Mesothelial cell of epicardium (in vitro differentiated cells): Measurements from ENCODE around the gene ENTR1. TPM values are rescaled to one million over a fixed set of nuclear protein-coding genes. Genes with fewer than 3 reads are reported as not detected.

Experiments
- DNase-seq, 2 experiments: peaks; one replicate each; pipeline ENCODE4 v3.0.0; 2021; ENCODE audit warnings: low spot score in 2 of 2; ENCODE audit not compliant: unreplicated experiment in 2 of 2
- H3K27ac Mint-ChIP-seq: 2 replicates; pipeline ENCODE4 v1.8.0; 2021; ENCODE audit warnings: mixed read lengths
- H3K27me3 Mint-ChIP-seq: 2 replicates; pipeline ENCODE4 v1.8.0; 2021; ENCODE audit warnings: low read depth, mixed read lengths
- H3K36me3 Mint-ChIP-seq: 2 replicates; pipeline ENCODE4 v1.8.0; 2021; ENCODE audit warnings: mixed read lengths
- H3K4me1 Mint-ChIP-seq: 2 replicates; pipeline ENCODE4 v1.8.0; 2021; ENCODE audit warnings: mixed read lengths
- H3K4me3 Mint-ChIP-seq: 2 replicates; pipeline ENCODE4 v1.8.0; 2021; ENCODE audit warnings: mild to moderate bottlenecking, moderate library complexity, mixed read lengths
- H3K9me3 Mint-ChIP-seq: 2 replicates; pipeline ENCODE4 v1.8.0; 2021; ENCODE audit warnings: mixed read lengths
- total RNA-seq: library from RNA; stranded (reverse); gene quantifications from 3 replicates; pipeline ENCODE4 v1.2.1, GENCODE V29; 2021
- TF ChIP-seq, protein P1 (sequence below): fragments of 200-600 bp; sonication (generic); IDR thresholded peaks from one replicate; pipeline ENCODE4 v1.5.0; 2021; ENCODE audit warnings: antibody characterized with exemption; ENCODE audit not compliant: unreplicated experiment

Gene ENTR1
- total RNA-seq, 1 donor from 2014 or later: 67.3 TPM

DNA sequence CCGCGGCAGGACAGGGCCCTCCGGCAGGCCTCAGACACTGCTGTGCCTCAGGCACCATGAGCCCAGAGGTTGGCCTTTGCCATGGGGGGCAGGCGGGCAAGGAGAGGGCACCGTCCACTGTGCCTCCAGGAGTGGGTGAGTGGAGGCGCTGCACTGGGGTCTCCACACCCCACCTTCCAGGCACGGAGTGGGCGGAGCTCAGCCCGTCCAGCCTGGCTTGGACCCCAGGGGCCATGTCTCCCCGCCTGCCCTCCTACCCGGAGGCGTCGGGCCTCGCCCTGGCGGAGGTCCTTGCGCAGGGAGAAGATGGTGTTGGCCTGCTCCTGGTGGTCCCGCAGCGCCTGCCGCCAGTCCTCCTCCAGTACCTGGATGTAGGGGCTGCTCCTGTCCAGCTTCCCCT is 40.4 kb downstream of the ENTR1 start:
- DNase-seq: no peak
- Mint-ChIP-seq H3K27ac (no peak overlapping the region), H3K4me1 (peaks cover 16% of the 10 kb centered on the region), H3K4me3 (no peak overlapping the region), H3K9me3 (no peaks in the 10 kb centered on the region), H3K36me3 (no peaks in the 10 kb centered on the region), H3K27me3 (no peaks in the 10 kb centered on the region)
- TF ChIP-seq, protein P1, sequence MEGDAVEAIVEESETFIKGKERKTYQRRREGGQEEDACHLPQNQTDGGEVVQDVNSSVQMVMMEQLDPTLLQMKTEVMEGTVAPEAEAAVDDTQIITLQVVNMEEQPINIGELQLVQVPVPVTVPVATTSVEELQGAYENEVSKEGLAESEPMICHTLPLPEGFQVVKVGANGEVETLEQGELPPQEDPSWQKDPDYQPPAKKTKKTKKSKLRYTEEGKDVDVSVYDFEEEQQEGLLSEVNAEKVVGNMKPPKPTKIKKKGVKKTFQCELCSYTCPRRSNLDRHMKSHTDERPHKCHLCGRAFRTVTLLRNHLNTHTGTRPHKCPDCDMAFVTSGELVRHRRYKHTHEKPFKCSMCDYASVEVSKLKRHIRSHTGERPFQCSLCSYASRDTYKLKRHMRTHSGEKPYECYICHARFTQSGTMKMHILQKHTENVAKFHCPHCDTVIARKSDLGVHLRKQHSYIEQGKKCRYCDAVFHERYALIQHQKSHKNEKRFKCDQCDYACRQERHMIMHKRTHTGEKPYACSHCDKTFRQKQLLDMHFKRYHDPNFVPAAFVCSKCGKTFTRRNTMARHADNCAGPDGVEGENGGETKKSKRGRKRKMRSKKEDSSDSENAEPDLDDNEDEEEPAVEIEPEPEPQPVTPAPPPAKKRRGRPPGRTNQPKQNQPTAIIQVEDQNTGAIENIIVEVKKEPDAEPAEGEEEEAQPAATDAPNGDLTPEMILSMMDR: no peak

DNA sequence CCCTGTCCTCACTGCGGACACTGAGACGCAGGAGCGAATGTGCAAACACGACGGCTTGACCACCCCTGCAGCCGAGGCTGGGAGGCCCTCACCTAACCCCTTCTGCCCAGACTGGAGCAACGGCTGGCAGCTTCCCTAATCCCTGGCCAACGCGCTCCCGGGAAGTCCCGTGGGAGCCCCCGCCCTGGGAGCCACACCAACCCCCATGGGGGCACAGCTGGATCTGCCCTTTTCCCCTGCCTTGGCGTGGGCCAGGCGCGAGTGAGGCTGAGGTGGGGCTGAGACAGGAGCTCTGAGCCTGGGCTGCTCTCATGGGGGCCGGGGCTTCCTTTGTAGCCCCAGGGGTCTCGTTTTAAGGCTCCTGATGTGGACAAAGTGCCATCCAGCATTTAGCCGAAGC is 42.2 kb downstream of the ENTR1 start:
- Mint-ChIP-seq H3K27ac (no peak overlapping the region), H3K4me3 (no peak overlapping the region), H3K9me3 (no peaks in the 10 kb centered on the region), H3K4me1 (peaks cover 14% of the 10 kb centered on the region), H3K36me3 (no peaks in the 10 kb centered on the region), H3K27me3 (no peaks in the 10 kb centered on the region)
- TF ChIP-seq, protein P1: no peak
- no peak for DNase-seq

DNA sequence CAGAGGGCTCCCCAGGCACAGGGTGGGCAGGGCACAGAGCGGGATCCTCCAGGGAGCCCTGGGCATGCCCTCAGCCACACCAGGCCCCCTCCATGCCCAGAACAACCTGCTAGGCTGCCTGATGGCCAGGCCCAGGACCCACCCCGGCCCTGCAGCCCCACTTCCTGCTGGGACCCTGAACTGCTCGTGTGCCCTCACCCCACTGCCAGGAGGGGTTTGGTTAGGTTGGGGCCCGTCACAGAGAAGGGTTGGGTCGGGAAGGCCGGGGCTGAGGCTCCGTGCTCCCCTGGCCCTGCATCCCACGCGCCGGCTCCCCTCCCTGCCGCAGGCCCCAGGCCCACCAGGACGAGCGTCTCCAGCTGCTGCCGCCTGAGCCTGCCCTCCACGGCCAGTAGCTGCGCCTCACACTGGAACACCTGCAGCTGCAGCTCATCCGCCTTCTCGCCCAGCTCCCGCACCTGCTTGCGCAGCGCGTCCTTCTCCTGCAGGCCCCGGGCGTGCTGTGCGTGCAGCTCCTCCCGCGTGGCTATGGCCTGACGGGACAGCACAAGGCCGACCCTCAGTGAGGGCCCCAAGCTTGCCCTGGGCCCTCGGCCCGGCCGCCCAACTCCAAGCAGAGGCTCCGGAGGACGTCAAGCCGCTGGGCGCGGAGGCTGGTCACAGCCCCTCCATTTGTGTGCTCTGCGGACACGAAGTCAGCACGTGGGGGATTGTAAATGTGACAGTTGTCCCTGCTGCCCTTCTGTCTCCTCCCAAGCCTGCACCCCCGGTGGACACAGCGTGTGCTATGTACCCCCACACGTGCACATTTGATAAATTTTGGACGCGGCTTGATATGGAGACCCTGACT is 42.9 kb downstream of the ENTR1 start:
- no peak overlapping the region for H3K27ac Mint-ChIP-seq
- DNase-seq: no peak
- peaks cover 12% of the 10 kb centered on the region for H3K4me1 Mint-ChIP-seq
- H3K36me3 Mint-ChIP-seq: no peaks in the 10 kb centered on the region
- H3K4me3 Mint-ChIP-seq: no peak overlapping the region
- TF ChIP-seq, protein P1: no peak
- no peaks in the 10 kb centered on the region for H3K9me3 Mint-ChIP-seq
- no peaks in the 10 kb centered on the region for H3K27me3 Mint-ChIP-seq

DNA sequence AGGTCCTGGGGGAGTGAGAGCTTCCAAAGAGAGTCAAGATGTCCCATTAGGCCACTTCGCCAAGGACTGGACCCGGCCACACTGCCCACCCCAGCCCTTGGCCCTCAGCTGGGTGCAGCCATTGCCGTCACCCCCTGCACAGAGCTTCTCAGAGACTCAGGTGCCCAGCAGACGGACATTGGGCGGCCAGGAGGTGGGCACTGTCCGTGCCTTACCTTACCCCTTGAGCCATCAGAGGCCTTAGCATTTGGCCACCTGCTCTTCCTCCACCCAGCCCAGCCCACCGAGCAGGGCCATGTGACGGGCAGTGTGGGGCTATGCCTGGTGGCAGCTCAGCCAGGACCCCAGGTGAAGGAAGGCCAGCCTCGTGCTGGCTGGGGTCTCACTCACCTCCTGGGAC is 43.6 kb downstream of the ENTR1 start:
- no peaks in the 10 kb centered on the region for H3K27me3 Mint-ChIP-seq
- no peak for DNase-seq
- H3K9me3 Mint-ChIP-seq: no peaks in the 10 kb centered on the region
- H3K27ac Mint-ChIP-seq: no peak overlapping the region
- TF ChIP-seq, protein P1: no peak
- no peaks in the 10 kb centered on the region for H3K36me3 Mint-ChIP-seq
- H3K4me1 Mint-ChIP-seq: peaks cover 9% of the 10 kb centered on the region
- no peak overlapping the region for H3K4me3 Mint-ChIP-seq

DNA sequence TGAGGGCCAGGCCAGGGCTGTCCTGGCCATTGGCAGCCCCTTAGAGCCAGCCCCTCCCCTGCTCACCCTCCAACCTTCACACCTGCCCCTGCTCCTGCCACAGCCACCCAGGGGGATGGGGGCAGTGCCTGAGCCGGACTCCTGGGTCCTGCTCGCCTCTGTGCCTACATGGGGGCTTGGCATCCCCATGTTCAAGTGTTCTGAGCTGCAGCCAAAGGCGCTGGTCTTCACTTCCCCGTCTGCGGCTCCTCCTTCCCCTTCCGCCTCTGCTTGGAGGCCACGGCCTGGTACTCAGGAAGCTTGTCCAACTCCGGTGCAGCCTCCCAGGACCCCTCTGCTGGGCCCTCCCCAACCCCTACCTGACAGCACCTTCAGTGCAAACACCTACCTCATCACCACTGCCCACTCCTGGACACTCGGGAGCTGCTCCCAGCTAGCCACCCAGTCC is 44.6 kb downstream of the ENTR1 start:
- DNase-seq: no peak
- peaks cover 9% of the 10 kb centered on the region for H3K4me1 Mint-ChIP-seq
- H3K4me3 Mint-ChIP-seq: no peak overlapping the region
- H3K36me3 Mint-ChIP-seq: no peaks in the 10 kb centered on the region
- H3K27me3 Mint-ChIP-seq: no peaks in the 10 kb centered on the region
- no peak overlapping the region for H3K27ac Mint-ChIP-seq
- H3K9me3 Mint-ChIP-seq: no peaks in the 10 kb centered on the region
- TF ChIP-seq, protein P1: no peak
